ENCODE data around the gene AGPAT1. TPM values are rescaled to one million over a fixed set of nuclear protein-coding genes. Genes with fewer than 3 reads are reported as not detected.

The AGPAT1 gene
- total and polyA plus RNA-seq, 2 of the 13 experiments (the other 11 are each of a cell fraction or from before 2014, with no cell fraction given) = 51.3 to 139 TPM

DNA sequence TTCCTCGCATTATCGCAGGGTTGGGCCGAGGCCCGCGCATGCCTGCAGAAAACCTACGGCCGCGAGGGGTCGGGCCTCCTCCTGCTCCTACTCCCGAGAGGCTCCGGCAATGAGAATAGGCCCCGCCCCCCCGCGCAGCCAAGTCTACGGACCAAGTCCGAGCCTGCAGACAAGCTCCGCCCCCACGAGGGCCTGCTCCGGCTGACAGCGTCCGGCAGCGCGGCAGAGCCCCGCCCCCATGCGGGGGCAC is 19.7 kb upstream of the AGPAT1 start (continued):
- no peak for TF ChIP-seq ZNF878 (CRISPR knock-in tag; IDR thresholded peaks at IDR 0.05)
- no peak for TF ChIP-seq ZNF350 (CRISPR knock-in tag; IDR thresholded peaks at IDR 0.05; ENCODE audit: borderline replicate concordance, low read depth)
- no peak for TF ChIP-seq FOSL1 (CRISPR knock-in tag; IDR thresholded peaks at IDR 0.05; ENCODE audit: borderline replicate concordance)
- TF ChIP-seq MXI1 (IDR thresholded peaks at IDR 0.05; ENCODE audit: borderline replicate concordance, low read depth, low read length) = peak; percentile 97; the same call in 1 of the 3 replicates
- TF ChIP-seq, protein P1, sequence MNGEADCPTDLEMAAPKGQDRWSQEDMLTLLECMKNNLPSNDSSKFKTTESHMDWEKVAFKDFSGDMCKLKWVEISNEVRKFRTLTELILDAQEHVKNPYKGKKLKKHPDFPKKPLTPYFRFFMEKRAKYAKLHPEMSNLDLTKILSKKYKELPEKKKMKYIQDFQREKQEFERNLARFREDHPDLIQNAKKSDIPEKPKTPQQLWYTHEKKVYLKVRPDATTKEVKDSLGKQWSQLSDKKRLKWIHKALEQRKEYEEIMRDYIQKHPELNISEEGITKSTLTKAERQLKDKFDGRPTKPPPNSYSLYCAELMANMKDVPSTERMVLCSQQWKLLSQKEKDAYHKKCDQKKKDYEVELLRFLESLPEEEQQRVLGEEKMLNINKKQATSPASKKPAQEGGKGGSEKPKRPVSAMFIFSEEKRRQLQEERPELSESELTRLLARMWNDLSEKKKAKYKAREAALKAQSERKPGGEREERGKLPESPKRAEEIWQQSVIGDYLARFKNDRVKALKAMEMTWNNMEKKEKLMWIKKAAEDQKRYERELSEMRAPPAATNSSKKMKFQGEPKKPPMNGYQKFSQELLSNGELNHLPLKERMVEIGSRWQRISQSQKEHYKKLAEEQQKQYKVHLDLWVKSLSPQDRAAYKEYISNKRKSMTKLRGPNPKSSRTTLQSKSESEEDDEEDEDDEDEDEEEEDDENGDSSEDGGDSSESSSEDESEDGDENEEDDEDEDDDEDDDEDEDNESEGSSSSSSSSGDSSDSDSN (CRISPR knock-in tag; IDR thresholded peaks at IDR 0.05) = no peak
- TF ChIP-seq, protein P2, sequence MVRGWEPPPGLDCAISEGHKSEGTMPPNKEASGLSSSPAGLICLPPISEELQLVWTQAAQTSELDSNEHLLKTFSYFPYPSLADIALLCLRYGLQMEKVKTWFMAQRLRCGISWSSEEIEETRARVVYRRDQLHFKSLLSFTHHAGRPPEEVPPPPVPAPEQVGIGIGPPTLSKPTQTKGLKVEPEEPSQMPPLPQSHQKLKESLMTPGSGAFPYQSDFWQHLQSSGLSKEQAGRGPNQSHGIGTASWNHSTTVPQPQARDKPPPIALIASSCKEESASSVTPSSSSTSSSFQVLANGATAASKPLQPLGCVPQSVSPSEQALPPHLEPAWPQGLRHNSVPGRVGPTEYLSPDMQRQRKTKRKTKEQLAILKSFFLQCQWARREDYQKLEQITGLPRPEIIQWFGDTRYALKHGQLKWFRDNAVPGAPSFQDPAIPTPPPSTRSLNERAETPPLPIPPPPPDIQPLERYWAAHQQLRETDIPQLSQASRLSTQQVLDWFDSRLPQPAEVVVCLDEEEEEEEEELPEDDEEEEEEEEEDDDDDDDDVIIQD (CRISPR knock-in tag; IDR thresholded peaks at IDR 0.05; ENCODE audit: low read depth) = peak; percentile 81
- TF ChIP-seq ARID2 (CRISPR knock-in tag; IDR thresholded peaks at IDR 0.05; ENCODE audit: borderline replicate concordance) = 0 out of 2 replicates have a peak, but pooled peaks have one; percentile 82
- TF ChIP-seq NCOA1 (CRISPR knock-in tag; IDR thresholded peaks at IDR 0.05) = no peak
- no peak; the same call in 1 of the 2 replicates for TF ChIP-seq SMYD3 (CRISPR knock-in tag; IDR thresholded peaks at IDR 0.05)
- TF ChIP-seq GABPA (IDR thresholded peaks at IDR 0.05; ENCODE audit: low read depth, low read length) = no peak
- TF ChIP-seq GABPA (CRISPR knock-in tag; IDR thresholded peaks at IDR 0.05; ENCODE audit: low read depth) = peak; percentile 58; the same call in 1 of the 2 replicates
- TF ChIP-seq SKI (IDR thresholded peaks at IDR 0.05; ENCODE audit: partially characterized antibody) = peak; percentile 69
- no peak for TF ChIP-seq CC2D1A (CRISPR knock-in tag; IDR thresholded peaks at IDR 0.05)
- TF ChIP-seq, protein P3, sequence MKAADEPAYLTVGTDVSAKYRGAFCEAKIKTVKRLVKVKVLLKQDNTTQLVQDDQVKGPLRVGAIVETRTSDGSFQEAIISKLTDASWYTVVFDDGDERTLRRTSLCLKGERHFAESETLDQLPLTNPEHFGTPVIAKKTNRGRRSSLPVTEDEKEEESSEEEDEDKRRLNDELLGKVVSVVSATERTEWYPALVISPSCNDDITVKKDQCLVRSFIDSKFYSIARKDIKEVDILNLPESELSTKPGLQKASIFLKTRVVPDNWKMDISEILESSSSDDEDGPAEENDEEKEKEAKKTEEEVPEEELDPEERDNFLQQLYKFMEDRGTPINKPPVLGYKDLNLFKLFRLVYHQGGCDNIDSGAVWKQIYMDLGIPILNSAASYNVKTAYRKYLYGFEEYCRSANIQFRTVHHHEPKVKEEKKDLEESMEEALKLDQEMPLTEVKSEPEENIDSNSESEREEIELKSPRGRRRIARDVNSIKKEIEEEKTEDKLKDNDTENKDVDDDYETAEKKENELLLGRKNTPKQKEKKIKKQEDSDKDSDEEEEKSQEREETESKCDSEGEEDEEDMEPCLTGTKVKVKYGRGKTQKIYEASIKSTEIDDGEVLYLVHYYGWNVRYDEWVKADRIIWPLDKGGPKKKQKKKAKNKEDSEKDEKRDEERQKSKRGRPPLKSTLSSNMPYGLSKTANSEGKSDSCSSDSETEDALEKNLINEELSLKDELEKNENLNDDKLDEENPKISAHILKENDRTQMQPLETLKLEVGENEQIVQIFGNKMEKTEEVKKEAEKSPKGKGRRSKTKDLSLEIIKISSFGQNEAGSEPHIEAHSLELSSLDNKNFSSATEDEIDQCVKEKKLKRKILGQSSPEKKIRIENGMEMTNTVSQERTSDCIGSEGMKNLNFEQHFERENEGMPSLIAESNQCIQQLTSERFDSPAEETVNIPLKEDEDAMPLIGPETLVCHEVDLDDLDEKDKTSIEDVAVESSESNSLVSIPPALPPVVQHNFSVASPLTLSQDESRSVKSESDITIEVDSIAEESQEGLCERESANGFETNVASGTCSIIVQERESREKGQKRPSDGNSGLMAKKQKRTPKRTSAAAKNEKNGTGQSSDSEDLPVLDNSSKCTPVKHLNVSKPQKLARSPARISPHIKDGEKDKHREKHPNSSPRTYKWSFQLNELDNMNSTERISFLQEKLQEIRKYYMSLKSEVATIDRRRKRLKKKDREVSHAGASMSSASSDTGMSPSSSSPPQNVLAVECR (CRISPR knock-in tag; IDR thresholded peaks at IDR 0.05; ENCODE audit: borderline replicate concordance) = no peak
- no peak for TF ChIP-seq ELF1 (CRISPR knock-in tag; IDR thresholded peaks at IDR 0.05)
- TF ChIP-seq MIXL1 (CRISPR knock-in tag; IDR thresholded peaks at IDR 0.05) = 0 out of 2 replicates have a peak, but pooled peaks have one; percentile 65
- no peak for TF ChIP-seq SPEN (CRISPR knock-in tag; IDR thresholded peaks at IDR 0.05; ENCODE audit: low read depth)
- TF ChIP-seq RFXANK (CRISPR knock-in tag; IDR thresholded peaks at IDR 0.05) = peak; percentile 24; the same call in 1 of the 2 replicates
- TF ChIP-seq, protein P4, sequence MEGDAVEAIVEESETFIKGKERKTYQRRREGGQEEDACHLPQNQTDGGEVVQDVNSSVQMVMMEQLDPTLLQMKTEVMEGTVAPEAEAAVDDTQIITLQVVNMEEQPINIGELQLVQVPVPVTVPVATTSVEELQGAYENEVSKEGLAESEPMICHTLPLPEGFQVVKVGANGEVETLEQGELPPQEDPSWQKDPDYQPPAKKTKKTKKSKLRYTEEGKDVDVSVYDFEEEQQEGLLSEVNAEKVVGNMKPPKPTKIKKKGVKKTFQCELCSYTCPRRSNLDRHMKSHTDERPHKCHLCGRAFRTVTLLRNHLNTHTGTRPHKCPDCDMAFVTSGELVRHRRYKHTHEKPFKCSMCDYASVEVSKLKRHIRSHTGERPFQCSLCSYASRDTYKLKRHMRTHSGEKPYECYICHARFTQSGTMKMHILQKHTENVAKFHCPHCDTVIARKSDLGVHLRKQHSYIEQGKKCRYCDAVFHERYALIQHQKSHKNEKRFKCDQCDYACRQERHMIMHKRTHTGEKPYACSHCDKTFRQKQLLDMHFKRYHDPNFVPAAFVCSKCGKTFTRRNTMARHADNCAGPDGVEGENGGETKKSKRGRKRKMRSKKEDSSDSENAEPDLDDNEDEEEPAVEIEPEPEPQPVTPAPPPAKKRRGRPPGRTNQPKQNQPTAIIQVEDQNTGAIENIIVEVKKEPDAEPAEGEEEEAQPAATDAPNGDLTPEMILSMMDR (CRISPR knock-in tag; IDR thresholded peaks at IDR 0.05) = peak; percentile 69
